Measurements from ENCODE around the gene MLLT1. TPM values are rescaled to one million over a fixed set of nuclear protein-coding genes. Genes with fewer than 3 reads are reported as not detected.

The MLLT1 gene
- polyA plus RNA-seq, 4 donors: 71.5 to 125 (median 108) TPM

DNA sequence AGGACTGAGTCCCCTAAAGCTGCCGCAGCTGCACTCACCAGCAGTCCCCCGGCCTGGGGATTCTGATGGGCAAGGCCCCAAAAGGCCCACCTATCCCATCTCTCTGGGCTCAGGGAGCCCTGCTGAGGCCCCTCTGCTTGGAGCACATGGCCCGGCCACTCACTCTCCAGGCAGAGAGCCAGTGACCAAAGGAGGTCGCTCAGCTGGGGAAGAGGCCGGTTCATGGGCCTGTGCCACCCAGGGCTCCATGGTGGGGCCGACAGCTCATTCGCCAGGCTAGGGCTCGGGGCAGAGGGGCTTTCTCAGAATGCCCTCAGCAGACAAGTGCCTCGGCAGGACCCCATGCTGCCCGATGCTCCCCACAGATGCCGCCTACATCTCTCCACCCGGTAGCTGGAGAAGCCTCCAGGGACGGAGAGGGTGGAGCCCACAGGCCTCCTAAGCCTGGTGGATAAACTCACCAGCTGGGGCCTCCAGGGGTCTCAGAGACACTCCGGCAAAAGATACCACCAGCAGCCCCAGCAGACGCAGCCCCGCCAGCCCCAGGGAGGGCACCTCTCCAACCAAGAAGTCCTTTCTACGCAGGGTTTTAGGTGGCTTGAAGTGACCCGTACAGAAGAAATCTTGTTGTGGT lies 54.4 kb downstream of the MLLT1 start:
- no peak for DNase-seq (ENCODE audit: low read depth in 4 of 4, low spot score in 2 of 4)

- no peak for DNase-seq (ENCODE audit: low read depth in 4 of 4, low spot score in 2 of 4)
Measured at GRCh38 chr19:6224308-6224675, 55.5 kb downstream of the MLLT1 start.

DNA sequence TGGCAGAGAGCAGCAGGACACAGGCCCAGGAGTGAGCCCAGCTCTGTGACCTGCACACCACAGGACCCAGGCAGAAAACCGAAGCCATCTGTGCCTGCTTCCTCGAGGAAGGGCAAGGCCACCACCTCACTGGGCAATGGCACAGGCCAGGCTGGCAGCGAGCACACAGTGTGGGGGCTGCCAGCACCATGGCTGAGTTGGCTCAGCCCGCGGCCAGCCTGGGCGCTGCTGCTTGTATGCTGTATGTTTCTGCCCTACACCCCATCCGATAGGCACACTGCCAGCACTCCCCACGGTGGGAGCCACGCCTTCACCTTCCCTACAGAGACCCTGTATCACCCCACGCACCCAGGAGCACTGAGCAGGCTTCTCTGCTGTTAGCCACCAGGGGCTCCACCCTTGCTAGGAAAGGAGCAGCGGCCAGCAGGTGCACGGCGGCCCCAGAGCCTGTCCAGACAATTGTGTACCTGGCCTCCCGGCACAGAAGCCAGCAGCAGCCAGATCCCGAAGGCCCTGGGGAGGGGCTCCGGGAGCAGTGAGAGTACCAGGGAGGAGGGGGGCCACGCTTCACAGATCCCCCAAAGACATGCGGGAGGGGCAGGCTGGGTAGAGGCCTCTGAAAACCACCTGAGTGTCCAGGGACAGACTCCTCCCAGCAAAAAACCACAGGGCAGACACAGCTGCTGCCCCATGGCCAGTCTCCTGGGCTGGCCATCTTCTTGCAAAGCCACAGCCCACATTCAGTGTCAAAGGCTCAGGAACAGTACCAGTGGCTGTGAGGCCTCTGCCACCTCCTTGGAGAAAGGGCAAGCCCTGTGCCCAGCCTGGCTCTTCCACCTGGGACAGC lies 56.1 kb downstream of the MLLT1 start:
- no peak for DNase-seq (ENCODE audit: low read depth in 4 of 4, low spot score in 2 of 4)

- no peak for DNase-seq (ENCODE audit: low read depth in 4 of 4, low spot score in 2 of 4)
Measured at GRCh38 chr19:6222884-6223283, 56.9 kb downstream of the MLLT1 start.

DNA sequence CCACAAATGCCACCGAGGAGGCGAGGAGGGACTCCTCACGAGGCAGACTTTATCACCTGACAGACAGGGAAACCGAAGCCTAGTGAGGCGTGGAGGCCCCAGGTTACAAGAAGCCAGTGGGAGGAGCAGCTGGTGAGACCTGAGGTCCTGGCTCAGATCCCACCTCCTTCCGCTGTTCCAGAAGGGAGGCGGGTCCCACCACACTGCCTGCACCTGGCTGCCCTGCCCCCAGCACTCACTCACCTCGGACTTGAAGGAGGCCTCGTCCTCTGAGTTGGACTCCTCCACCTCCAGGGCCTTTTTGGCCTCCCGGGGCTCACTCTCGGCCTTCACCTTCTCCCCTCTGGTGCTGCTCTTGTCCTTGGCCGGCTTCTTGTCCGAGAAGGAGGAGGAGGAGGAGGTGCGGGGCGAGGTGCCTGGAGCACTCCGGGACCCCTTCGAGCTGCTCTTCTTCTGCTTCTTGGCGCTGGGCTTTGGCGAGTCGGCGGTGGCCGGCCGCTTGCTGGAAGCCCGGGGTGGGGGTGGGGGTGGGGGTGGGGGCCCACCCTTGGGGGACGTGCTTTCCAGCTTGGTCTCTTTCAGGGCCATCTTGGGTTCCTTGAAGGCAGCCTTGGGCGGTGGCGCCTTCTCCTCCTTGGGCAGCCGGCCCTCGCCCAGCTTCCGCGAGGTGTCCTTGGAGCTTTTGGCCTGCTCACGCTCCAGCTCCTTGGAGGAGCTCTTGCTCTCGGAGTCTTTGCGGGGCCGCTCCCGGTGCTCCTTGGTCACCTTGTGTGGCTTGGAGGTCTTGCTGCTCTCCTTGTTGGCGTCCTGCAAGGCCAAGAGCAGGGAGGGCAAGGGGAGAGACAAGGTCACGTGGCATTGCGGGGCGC lies 57.7 kb downstream of the MLLT1 start:
- no peak for DNase-seq (ENCODE audit: low read depth in 4 of 4, low spot score in 2 of 4)

GRCh38 chr19:6221220-6221877 lies 58.4 kb downstream of the MLLT1 start:
- DNase-seq (ENCODE audit: low read depth in 4 of 4, low spot score in 2 of 4): no peak

DNA sequence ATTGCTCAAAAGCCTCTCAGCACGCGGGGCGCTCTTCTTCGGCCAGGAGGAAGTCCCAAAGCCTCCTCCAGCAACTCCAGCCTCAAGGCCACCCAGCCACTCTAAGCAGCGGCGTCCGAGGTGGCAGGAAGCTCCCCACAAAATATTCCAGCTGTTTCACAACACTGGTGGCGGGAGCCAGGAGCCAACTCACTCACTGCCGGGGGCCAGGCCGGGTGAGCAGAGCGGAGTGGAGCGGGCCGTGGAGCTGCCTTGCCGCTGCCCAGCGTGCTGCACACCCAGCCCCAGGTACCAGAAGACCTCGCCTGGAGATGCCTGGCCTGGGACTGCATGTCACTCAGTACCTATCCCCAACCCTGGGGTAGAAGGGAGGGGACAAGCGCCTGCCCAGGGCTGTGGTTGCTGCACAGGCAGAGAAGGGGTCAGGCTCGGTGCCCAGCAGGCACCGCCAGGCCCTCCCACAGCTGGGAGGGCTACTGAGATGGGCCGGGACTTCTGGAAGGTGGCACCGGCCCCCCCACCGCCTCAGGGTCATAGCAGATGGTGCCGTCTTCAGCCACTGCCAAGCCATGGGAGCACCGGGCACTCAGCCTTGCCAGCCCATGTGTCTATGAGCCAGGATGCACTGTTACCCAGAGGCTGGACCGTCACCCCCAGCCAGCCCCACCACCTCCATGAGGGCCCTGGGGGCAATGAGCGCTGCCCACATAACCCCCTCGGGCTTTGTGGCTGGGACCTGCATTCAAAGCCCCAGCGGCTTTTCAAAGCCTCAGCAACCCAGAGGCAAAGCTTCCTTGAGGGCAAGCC lies 59.2 kb downstream of the MLLT1 start:
- DNase-seq (ENCODE audit: low read depth in 4 of 4, low spot score in 2 of 4): no peak

- no peak for DNase-seq (ENCODE audit: low read depth in 4 of 4, low spot score in 2 of 4)
Measured at GRCh38 chr19:6219586-6220290, 60.0 kb downstream of the MLLT1 start.

- no peak for DNase-seq (ENCODE audit: low read depth in 4 of 4, low spot score in 2 of 4)
Measured at GRCh38 chr19:6219147-6219525, 60.6 kb downstream of the MLLT1 start.

DNA sequence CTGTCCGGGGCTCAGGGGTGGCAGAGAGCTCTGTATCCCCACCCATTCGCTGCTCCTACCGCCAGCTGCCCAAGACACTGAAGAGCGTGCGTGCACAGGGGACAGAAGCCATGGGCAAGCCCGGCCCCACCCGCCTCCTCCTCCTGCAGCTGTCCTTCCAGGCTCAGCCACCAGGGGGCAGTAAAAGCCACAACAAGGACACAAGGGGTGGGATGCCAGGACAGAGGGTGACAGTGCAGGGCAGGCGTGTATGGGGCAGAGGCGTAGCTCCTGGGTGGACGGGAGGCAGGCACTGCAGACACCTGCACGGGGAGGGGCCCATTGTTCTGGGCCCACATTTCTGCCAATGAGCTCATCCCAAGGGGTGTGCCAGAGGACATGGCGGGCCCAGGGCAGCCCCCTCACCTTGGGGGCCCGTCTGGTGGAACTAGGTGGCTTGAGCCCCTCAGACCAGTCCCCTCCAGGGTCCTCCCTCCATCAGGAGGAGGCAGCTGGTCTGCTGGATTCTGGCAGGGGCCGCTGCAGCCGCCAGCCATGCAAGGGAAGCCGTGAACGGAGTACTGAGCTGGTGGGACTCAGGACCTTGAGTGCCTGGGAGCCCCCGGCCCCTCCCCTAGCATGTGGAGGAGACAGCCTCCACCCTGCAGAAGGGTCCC lies 61.2 kb downstream of the MLLT1 start:
- peak in 3 of 4 donors; percentile 74 to 80 (median 78) for DNase-seq (ENCODE audit: low read depth in 4 of 4, low spot score in 2 of 4)

DNA sequence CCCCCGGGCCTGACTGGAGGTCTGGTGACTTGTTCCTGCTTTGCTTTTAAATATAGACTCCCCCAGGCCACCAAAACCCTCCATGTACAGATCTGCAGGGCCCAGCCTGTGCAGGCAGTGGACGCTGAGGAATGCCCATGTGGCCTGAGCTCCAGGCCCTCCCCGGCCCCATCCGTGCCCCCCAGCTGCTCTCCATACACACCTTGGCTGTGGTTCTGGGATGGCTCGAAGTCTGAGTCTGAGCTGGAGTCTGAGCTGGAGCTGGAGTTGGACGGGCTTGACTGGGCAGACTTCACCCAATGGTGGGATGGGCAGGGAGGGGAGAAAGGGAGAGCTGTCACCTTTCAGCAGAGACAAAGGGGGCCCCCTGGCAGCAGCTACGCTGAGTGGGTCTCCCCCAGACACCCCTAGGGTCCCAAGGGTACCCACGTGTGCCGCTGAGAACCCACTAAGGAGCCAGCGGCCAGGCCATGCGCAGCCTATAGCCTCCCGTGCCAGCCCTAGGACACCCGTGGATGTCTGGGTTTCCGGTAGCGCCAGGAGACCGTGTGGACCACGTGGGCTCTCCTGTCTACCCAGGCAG lies 61.9 kb downstream of the MLLT1 start:
- no peak for DNase-seq (ENCODE audit: low read depth in 4 of 4, low spot score in 2 of 4)

DNA sequence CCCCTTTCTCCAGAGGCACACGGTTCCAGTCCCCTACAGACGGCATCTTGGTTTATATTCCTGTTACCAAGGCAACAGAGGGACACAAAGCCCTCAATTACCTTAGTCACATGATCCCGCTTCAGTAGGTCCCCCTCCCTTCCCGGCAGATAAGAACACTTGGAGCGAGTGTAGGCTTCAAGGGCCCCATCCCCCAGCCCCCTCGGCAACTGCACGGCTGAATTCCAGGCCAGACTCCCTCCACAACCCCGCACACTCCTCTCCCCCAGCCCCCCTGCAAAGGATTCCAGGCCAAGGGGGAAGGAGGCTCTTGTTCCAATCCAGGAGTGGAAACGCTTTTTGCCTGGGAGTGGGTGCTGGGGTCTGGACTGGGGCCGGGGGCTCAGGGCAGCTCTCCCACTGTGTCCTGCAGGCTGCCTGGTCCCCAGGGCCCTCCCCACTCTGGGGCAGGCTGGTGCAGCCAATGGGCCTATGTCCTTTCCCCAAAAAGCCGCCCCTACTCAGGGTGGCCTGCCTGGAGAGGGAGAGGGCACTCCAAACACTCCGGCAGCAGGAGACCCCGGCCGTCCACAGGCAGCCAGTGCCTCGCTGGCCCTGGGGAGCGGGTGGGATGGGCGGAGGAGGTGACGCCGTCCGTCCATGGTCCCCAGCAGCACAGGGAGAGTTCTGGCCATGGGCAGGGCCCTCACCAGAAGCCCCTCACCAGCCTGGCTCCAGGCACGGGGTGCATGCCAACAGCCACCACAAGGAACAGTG lies 62.6 kb downstream of the MLLT1 start:
- peak; percentile 81 to 93 (median 86) for DNase-seq (ENCODE audit: low read depth in 4 of 4, low spot score in 2 of 4)

- no peak for DNase-seq (ENCODE audit: low read depth in 4 of 4, low spot score in 2 of 4)
Measured at GRCh38 chr19:6216236-6216995, 63.4 kb downstream of the MLLT1 start.

DNA sequence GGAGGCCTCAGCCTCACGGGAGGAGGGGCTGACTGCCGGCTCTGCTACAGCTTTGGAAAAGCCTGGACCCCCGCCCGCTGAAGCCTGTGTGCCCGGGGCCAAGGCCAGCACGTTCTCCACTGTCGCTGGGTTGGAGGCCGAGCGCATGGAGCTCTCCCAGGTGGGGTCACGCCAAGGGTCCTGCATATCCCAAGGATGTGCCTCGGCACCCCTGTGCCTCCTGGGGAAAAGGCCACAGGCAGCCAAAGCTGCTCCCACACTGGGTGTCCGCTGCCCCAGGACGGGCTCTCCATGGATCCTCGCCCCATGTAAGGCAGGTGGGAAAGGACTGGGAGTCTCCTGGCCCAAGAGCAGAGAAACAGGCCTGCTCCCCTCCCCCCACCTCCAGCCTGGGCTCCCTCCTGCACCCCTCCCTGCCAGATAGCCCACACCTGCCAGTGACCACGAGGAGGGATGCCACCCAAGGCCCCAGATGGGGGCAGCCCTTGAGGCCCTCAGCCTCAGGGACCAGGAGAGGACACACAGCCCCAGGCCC lies 64.0 kb downstream of the MLLT1 start:
- DNase-seq (ENCODE audit: low read depth in 4 of 4, low spot score in 2 of 4): no peak

- no peak for DNase-seq (ENCODE audit: low read depth in 4 of 4, low spot score in 2 of 4)
Measured at GRCh38 chr19:6214881-6215541, 64.8 kb downstream of the MLLT1 start.

All from left renal cortex interstitium (tissue), 4 donors.